Measurements from ENCODE around the gene LRMDA. TPM values are rescaled to one million over a fixed set of nuclear protein-coding genes. Genes with fewer than 3 reads are reported as not detected.
A peak's percentile ranks its signal among the peaks of the same experiment; 100 is the strongest.

The LRMDA gene
- total and polyA plus RNA-seq, 2 of the 13 experiments (the other 11 are each of a cell fraction or from before 2014, with no cell fraction given): 13.4 to 22.0 TPM

GRCh38 chr10:75408911-75409885 is 22.2 kb upstream of the LRMDA start (continued):
- TF ChIP-seq CREB1 (IDR thresholded peaks at IDR 0.05) (no peak), CREB1 (CRISPR knock-in tag; IDR thresholded peaks at IDR 0.05) (peak; percentile 32; the same call in 1 of the 2 replicates), ZNF639 (CRISPR knock-in tag; conservative IDR thresholded peaks at IDR 0.05) (no peak), REXO4 (CRISPR knock-in tag; IDR thresholded peaks at IDR 0.05; ENCODE audit: borderline replicate concordance) (no peak), ETV6 (CRISPR knock-in tag; conservative IDR thresholded peaks at IDR 0.05) (no peak), PAF1 (CRISPR knock-in tag; IDR thresholded peaks at IDR 0.05) (no peak), ZBTB26 (CRISPR knock-in tag; IDR thresholded peaks at IDR 0.05; ENCODE audit: borderline replicate concordance) (no peak), MAFG (CRISPR knock-in tag; IDR thresholded peaks at IDR 0.05) (no peak), KMT2B (CRISPR knock-in tag; IDR thresholded peaks at IDR 0.05) (0 out of 2 replicates have a peak, but pooled peaks have one; percentile 16), ISL2 (CRISPR knock-in tag; IDR thresholded peaks at IDR 0.05) (0 out of 2 replicates have a peak, but pooled peaks have one; percentile 45), CHD2 (IDR thresholded peaks at IDR 0.05; ENCODE audit: low read depth, low read length) (peak; percentile 85), KMT2A (CRISPR knock-in tag; IDR thresholded peaks at IDR 0.05) (no peak), ZSCAN20 (CRISPR knock-in tag; IDR thresholded peaks at IDR 0.05; ENCODE audit: borderline replicate concordance) (no peak), ATRX (CRISPR knock-in tag; IDR thresholded peaks at IDR 0.05; ENCODE audit: borderline replicate concordance) (no peak), PAXIP1 (CRISPR knock-in tag; conservative IDR thresholded peaks at IDR 0.05) (0 out of 2 replicates have a peak, but pooled peaks have one; percentile 12), ZNF747 (CRISPR knock-in tag; IDR thresholded peaks at IDR 0.05; ENCODE audit: borderline replicate concordance) (peak; percentile 39; the same call in 1 of the 2 replicates), TCF12 (IDR thresholded peaks at IDR 0.05) (no peak), TCF12 (CRISPR knock-in tag; IDR thresholded peaks at IDR 0.05) (0 out of 2 replicates have a peak, but pooled peaks have one; percentile 66), JUND (CRISPR knock-in tag; IDR thresholded peaks at IDR 0.05) (no peak), HMGXB4 (CRISPR knock-in tag; IDR thresholded peaks at IDR 0.05; ENCODE audit: borderline replicate concordance in 1 of 2, low read depth in 1 of 2) (peak in 1 of 2 experiments; percentile 21; a peak in 1 of 4 replicates), ZNF501 (CRISPR knock-in tag; IDR thresholded peaks at IDR 0.05) (peak; percentile 83), NFIC (IDR thresholded peaks at IDR 0.05; ENCODE audit: low read length) (no peak)

All from HepG2 (cell line).